Ascending aorta (tissue), 2 donors: Measurements from ENCODE around the gene KRTAP10-2. TPM values are rescaled to one million over a fixed set of nuclear protein-coding genes. Genes with fewer than 3 reads are reported as not detected.

Experiments
- DNase-seq, 2 donors: peaks; one replicate each; pipeline ENCODE4 v3.0.0-alpha.2; 2019; ENCODE audit warnings: low spot score in 2 of 2
- H3K27ac ChIP-seq, 2 donors: fragments of 200-600 bp; sonication (generic); one replicate each; pipeline ENCODE4 v1.5.1; 2016 to 2017; ENCODE audit warnings: mild to moderate bottlenecking in 1 of 2
- H3K27me3 ChIP-seq: fragments of 200-600 bp; sonication (generic); one replicate; pipeline ENCODE4 v1.5.1; 2017
- H3K36me3 ChIP-seq, 2 donors: fragments of 200-600 bp; sonication (generic); one replicate each; pipeline ENCODE4 v1.5.1; 2016
- H3K4me1 ChIP-seq, 2 donors: fragments of 200-600 bp; sonication (generic); one replicate each; pipeline ENCODE4 v1.5.1; 2016 to 2017; ENCODE audit warnings: mild to moderate bottlenecking in 1 of 2
- H3K4me3 ChIP-seq, 2 donors: fragments of 200-600 bp; sonication (generic); one replicate each; pipeline ENCODE4 v1.5.1; 2016 to 2017; ENCODE audit warnings: mild to moderate bottlenecking in 1 of 2
- H3K9me3 ChIP-seq, 2 donors: fragments of 200-600 bp; sonication (generic); one replicate each; pipeline ENCODE4 v1.5.1; 2016
- intact Hi-C: fragments of 100-400 bp; cut with DNase I; formaldehyde crosslinking; loops from one replicate; pipeline ENCODE4 v1.15.1; 2023
- total RNA-seq: library from RNA; depleted of rRNA; stranded (reverse); fragments of >200 nt; gene quantifications from one replicate; pipeline ENCODE4 v1.1.0, GENCODE V29; 2016
- TF ChIP-seq, protein P1 (sequence below), 3 experiments: fragments of 200-600 bp in 2 of 3; fragments of 450-650 bp in 1 of 3; sonication (generic) in 2 of 3; IDR thresholded peaks; one replicate each; pipeline ENCODE4 v1.5.1; 2016 to 2019; ENCODE audit warnings: antibody characterized with exemption in 3 of 3, mild to moderate bottlenecking in 1 of 3, moderate library complexity in 1 of 3

KRTAP10-2 gene
- total RNA-seq, 1 donor from 2014 or later = not detected

DNA sequence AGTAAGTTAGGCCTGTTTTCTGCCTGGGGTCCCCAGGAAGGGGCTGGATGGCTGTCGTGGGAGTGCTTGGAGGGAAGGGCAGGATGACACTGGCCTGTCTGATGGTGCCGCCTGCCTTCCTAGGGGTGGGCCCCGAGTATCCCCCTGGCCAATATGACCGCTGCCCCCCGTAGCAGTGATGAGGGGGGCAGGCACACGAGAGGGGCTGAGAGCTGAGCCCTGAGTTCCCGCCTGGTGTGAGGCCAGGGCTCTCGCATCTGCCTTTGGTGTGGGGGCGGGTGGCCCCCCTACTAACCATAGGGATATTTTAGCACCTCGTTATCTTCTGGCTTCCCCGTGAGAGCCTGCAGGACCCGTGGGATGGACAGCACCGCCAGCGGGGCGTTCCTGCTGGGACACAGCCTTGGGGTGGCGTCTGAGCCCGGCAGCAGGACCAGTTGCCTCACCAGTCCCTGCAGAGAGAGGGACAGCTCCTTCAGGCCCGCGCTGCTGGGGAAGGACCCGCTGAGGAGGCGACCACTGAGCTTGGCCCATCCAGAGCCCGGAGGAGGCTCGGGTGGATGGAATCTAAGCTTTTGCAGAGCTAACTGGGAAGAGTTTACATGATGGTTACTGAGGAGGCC, 21.7 kb downstream of the KRTAP10-2 start:
- DNase-seq = peak in 1 of 2 donors; percentile 51

DNA sequence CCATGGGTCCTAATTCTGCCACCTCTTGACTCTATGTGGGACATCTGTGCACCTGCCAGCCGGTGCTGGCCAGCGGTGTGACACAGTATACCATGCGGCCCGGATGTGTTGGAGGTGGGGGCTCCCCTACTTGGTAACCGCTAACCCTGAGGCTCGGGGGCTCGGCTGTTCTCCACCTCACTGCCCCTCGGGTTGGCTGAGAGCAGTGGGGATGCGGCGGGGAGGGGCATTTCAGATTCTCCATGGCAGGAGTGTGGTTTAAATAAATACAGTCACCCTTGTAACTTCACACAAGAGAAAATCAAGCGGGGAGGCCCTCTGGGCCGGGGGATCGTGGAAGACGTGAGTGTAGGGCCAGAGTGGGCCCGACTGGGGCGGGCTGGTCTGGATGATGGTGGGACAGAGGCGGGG, 22.3 kb downstream of the KRTAP10-2 start:
- Histone ChIP-seq H3K9me3 (no peaks in the 10 kb centered on the region), H3K27ac (no peak overlapping the region), H3K4me1 (no peaks in the 10 kb centered on the region), H3K27me3 (no peaks in the 10 kb centered on the region), H3K36me3 (no peaks in the 10 kb centered on the region), H3K4me3 (no peak overlapping the region)
- TF ChIP-seq, protein P1, sequence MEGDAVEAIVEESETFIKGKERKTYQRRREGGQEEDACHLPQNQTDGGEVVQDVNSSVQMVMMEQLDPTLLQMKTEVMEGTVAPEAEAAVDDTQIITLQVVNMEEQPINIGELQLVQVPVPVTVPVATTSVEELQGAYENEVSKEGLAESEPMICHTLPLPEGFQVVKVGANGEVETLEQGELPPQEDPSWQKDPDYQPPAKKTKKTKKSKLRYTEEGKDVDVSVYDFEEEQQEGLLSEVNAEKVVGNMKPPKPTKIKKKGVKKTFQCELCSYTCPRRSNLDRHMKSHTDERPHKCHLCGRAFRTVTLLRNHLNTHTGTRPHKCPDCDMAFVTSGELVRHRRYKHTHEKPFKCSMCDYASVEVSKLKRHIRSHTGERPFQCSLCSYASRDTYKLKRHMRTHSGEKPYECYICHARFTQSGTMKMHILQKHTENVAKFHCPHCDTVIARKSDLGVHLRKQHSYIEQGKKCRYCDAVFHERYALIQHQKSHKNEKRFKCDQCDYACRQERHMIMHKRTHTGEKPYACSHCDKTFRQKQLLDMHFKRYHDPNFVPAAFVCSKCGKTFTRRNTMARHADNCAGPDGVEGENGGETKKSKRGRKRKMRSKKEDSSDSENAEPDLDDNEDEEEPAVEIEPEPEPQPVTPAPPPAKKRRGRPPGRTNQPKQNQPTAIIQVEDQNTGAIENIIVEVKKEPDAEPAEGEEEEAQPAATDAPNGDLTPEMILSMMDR (IDR thresholded peaks at IDR 0.05) = no peak
- peak in 1 of 2 donors; percentile 52 for DNase-seq
- intact Hi-C loops = no loop called here

More for the DNA sequence above, 21.7 kb downstream of the KRTAP10-2 start:
- H3K4me3 ChIP-seq = no peak overlapping the region
- no peak overlapping the region for H3K27ac ChIP-seq
- no peaks in the 10 kb centered on the region for H3K9me3 ChIP-seq
- no peaks in the 10 kb centered on the region for H3K27me3 ChIP-seq
- H3K4me1 ChIP-seq = no peaks in the 10 kb centered on the region
- no peaks in the 10 kb centered on the region for H3K36me3 ChIP-seq
- intact Hi-C loops = no loop called here
- TF ChIP-seq, protein P1 (IDR thresholded peaks at IDR 0.05) = no peak

DNA sequence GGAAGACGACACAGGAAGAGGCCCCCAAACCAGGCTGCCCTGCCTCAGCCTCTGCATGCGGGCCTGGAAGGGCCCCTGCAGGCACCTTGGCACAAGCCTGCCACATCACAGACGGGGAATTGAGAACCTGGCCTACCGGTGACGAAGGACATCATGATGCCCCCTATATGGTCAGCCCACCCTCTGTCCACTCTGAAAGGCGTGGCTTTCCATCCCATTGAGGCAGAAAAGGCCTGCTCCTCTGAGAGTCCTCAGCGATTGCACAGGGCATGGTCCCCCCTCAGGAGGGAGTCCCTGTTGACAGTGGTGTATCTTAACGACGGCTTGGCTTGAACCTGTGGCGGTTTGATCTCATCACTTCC, 22.7 kb downstream of the KRTAP10-2 start:
- Histone ChIP-seq H3K27ac (no peak overlapping the region), H3K4me1 (no peaks in the 10 kb centered on the region), H3K27me3 (no peaks in the 10 kb centered on the region), H3K4me3 (no peak overlapping the region), H3K9me3 (no peaks in the 10 kb centered on the region), H3K36me3 (no peaks in the 10 kb centered on the region)
- peak in 1 of 2 donors; percentile 56 for DNase-seq
- intact Hi-C loops = no loop called here
- TF ChIP-seq, protein P1 (IDR thresholded peaks at IDR 0.05) = no peak

DNA sequence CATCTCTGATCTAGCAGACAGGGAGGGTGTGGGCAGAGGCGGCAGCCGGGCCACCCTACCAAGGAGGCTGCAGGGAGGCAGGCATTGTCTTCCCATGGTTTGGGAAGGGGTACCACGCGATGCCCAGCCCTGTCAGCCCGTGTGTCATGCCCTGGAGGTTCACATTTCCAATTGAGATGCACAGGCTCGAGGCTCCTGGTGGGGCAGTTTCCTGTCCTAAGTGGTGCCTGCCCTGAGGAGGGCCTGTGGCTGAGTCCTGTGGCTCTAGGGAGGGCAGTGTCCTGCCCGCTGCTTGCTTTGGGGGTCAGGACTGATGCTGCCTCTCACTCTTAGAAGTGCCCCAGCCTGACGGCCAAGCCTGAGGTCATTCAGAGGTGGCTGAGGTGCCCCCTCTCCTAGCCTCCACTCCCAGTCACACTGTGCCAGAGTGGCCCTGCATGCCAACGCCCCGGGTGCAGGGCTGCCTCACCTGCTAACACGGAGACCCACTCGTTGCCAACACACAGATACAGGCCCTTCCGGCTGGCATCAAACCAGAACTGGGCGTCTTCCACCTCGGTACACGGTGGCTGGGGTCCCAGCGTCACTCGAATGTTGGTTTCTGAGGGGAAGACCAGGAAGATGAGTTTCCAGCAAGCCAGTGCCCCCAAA, 23.2 kb downstream of the KRTAP10-2 start:
- Histone ChIP-seq H3K27ac (no peak overlapping the region), H3K36me3 (no peaks in the 10 kb centered on the region), H3K4me3 (no peak overlapping the region), H3K4me1 (no peaks in the 10 kb centered on the region), H3K9me3 (no peaks in the 10 kb centered on the region), H3K27me3 (no peaks in the 10 kb centered on the region)
- TF ChIP-seq, protein P1 (IDR thresholded peaks at IDR 0.05) = no peak
- peak in 1 of 2 donors; percentile 60 for DNase-seq
- intact Hi-C loops = no loop called here

DNA sequence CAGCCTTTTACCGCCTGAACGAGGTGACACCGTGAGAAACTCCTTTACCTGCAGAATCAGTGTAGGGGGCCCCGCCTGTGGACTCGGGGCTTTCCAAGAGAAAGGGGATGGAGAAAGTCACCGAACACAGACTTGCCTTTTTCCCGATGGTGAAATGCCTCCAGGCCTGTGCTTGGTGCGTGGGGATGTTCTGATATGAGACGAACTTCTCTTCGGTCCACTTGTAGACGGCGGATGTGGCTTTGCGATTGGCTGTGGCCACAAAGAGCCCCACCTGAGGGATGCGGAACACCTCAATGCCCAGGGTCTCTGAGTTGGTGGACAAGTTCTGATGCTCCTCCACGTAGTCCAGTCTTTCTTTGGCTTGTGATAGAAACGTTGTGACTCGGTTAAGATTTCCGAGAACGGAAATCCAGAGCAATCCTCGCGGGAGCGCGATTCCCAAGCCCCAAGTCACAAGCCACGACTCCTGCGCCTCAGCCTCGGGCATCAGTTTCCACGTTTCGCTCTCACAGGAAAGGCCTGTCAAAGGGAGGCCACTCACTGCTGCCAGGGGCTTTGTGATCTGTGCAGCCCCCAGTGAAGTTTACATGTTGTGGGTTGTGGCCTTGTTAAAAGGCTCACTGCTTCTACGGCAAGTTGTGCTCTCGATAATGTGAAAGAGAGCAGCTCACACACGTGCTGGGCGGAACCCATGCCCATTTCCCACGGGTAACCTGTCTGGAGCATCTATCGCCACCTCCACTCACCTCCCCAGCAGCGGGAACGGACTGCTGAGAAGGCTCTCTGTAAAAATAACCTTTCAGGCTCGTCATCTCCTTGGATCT, 23.9 kb downstream of the KRTAP10-2 start:
- H3K36me3 ChIP-seq = no peaks in the 10 kb centered on the region
- H3K4me3 ChIP-seq = no peak overlapping the region
- DNase-seq = peak in 1 of 2 donors; percentile 42
- intact Hi-C loops = no loop called here
- TF ChIP-seq, protein P1 (IDR thresholded peaks at IDR 0.05) = no peak
- H3K9me3 ChIP-seq = no peaks in the 10 kb centered on the region
- no peaks in the 10 kb centered on the region for H3K4me1 ChIP-seq
- H3K27ac ChIP-seq = no peak overlapping the region
- H3K27me3 ChIP-seq = no peaks in the 10 kb centered on the region
